ENCODE results near the gene SLC16A12.
A peak's percentile ranks its signal among the peaks of the same experiment; 100 is the strongest.
"Not testable (repeated sequence)": the region's sequence is repeated elsewhere in the genome, so short reads cannot be mapped to it uniquely, and the experiment has no call there.

SLC16A12 gene

DNA sequence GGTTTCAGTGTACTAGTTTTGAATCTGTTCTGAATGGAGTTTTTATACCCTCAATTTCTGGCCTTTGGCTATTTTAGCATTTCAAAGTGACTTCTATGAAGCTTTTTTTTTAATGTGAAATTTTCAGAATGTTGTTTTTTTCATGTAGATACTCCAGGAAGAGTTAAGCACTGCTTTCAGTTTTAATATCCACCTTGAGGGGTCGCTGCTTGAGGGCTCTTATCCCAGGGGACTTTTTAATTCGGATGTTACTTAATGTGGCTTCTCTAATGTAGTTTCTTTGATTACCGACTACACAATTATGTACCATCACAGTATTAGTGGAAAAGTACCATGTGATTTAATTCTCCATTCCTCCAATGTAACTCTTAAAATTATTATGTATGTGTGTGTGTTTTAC, 115.8 kb downstream of the SLC16A12 start:
- peak; percentile 18 for DNase-seq (ENCODE audit: low read depth, low spot score)

DNA sequence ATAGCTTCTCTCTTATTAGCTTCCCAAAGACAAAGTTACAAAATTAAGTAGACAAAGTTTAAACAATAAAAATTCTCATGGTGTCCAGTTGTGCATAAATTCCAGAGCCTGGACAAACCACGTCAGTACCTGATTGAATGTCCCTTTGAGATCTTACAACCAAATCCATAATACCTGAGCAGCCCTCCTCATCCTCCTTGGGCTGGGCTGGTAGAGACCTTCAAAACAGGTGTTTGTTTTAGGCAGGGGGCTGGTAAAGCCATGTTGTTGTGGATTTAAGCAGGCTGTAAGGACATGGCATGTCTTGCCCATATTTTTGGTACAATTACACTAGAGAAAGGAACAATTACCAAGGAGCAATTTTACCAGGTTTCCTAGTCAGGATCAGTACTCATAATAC, 118.9 kb downstream of the SLC16A12 start:
- no peak for DNase-seq (ENCODE audit: low read depth, low spot score)

DNA sequence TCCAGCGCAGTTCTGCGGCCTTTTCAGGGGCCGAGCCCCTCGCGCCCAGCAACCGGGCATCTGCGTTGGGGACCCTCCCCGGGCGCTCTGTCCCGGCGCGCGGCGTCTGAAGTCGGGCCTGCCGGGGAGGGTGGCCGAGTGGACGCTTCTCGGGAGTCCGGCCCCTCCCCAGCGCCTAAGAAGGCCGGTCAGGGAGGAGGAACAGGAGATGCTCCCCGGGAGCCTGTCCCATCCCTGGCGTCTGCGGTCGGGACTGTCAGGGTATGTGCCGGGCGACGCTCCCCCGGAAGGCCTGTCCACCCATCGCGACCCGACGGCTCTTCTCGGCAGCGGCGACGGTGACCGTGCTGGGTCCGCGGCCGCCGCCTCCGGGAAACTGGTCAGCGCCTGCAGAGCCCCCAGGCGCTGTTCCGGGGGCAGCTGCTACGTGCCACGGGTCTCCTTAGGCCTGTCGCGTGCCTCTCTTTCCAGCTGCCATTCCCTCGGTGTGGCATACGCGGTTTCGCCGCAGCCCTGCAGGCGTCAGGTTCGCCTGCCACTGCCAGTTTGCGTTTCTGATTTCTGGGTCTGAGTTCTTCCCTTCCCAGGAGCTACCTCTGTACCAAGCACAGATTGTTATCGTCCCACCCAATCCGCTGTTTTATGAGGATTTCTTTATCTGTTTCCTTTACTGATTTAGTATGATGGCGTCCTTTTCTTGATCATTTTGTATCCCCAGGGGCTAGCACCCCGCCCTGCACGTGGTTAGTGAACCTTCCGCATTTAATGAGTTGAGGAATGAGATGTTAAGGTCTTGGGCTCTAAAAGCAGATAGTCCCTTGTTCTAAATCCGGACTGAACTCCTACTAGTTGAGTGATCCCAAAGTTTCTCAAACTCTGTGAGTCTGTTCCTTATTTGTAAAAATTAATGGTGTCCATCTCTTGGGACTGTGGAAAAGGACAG, 120.2 kb downstream of the SLC16A12 start:
- peak; percentile 74 for DNase-seq (ENCODE audit: low read depth, low spot score)

DNA sequence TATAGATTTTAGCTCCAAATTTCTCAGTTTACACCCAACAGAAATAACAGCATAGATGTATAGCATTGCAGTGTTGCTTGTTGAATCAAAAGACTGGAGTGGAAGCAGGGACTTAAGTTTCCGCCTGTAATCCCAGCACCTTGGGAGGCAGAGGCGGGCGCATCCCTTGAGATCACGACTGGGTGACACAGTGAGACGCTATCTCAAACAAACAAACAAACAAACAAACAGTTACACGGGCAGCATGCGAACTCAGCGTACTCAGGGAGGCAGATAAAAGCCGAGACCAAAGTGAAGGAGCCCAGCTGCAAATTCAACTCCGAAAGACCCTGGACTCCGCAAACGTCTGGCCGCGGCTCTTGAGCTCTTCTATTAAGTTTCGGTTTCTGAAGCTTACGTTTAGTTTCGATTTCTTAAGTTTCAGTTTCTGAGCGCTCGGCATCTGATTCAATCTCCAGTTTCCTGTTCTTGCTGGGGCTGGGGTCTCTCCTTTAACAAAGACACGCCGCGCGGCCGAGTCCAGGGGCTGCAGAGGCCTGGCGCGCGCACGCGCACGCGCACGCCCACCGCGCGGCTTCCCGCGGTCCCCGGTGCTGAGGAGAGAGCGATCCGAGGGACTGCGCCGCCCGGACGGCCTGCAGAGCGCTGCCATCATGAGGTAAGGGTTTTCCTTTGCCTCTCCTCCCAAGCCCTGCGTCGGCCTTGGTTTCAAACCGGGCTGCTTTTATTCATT, 121.1 kb downstream of the SLC16A12 start, which contains the start of gene IFIT5:
Gene IFIT5, plus strand, starts transcription at position 423 of the 733 bp plus-strand sequence. Its CDS starts 231 bp downstream, at position 654.
- DNase-seq (ENCODE audit: low read depth, low spot score): peak; percentile 90

DNA sequence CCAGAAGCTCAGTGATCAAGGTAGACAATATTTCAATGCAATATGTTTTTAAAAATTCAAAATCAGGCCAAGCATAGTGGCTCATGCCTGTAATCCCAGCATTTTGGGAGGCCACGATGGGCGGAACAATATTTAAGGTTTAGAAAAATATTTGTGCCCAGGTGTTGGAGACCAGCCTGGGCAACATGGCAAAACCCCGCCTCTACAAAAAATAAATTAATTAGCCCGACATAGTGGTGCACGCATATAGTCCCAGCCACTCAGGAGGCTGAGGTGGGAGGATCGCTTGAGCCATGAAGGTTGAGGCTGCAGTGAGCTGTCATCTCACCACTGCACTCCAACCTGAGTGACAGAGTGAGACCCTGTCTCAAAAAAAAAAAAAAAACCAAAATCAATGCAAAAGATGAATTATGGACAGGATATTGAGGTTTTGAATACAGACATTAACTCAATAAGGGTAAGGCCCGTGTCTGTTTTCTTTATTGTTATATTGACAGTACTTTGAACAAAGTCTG, 121.9 kb downstream of the SLC16A12 start:
- no peak for DNase-seq (ENCODE audit: low read depth, low spot score)

DNA sequence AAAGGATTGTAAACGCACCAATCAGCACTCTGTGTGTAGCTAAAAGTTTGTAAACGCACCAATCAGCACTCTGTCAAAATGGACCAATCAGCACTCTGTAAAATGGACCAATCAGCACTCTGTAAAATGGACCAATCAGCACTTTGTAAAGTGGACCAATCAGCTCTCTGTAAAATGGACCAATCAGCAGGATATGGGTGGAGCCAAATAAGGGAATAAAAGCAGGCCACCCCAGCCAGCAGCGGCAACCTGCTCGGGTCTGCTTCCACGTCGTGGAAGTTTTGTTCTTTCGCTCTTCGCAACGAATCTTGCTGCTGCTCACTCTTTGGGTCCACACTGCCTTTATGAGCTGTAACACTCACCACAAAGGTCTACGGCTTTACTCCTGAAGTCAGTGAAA, 123.1 kb downstream of the SLC16A12 start:
- not testable (repeated sequence) for DNase-seq (ENCODE audit: low read depth, low spot score)

DNA sequence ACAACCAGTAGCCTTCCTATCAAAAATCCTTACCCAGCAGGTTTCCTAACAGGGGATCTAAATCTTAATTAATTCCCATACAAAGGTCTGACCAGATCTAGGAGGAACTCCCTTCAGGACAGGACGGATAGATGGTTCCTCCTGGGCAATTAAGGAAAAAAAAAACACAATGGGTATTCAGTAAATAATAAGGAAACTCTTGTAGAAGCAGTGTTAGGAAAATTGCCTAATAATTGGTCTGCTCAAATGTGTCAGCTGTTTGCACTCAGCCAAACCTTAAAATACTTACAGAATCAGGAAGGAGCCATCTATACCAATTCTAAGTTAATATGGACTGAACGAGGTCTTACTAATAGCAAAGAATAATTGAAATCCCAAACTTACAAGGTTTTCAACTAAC, 124.3 kb downstream of the SLC16A12 start:
- not testable (repeated sequence) for DNase-seq (ENCODE audit: low read depth, low spot score)

DNA sequence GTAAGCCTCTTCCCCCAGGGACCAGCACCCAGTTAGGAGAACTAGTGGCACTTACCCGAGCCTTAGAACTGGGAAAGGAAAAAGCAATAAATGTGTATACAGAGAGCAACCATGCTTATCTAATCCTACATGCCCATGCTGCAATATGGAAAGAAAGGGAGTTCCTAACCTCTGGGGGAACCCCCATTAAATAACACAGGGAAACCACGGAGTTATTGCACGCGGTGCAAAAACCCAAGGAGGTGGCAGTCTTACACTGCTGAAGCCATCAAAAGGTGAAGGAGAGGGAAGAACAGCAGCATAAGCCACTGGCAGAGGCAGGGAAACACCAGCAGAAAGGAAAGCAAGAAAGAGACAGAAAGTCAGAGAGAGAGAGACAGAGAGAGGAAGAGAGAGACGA, 124.8 kb downstream of the SLC16A12 start:
- DNase-seq (ENCODE audit: low read depth, low spot score): not testable (repeated sequence)

DNA sequence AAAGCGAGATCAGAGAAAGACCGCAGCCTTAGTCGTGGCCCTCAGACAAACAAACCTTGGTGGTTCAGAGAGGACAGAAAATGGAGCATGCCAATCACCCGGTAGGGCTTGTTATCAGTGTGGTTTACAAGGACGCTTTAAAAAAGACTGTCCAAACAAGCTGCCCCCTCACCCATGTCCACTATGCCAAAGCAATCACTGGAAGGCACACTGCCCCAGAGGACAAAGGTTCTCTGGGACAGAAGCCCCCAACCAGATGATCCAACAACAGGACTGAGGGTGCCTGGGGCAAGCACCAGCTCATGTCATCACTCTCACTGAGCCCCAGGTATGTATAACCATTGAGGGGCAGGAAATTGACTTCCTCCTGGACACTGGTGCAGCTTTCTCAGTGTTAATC, 126.1 kb downstream of the SLC16A12 start:
- DNase-seq (ENCODE audit: low read depth, low spot score): not testable (repeated sequence)

DNA sequence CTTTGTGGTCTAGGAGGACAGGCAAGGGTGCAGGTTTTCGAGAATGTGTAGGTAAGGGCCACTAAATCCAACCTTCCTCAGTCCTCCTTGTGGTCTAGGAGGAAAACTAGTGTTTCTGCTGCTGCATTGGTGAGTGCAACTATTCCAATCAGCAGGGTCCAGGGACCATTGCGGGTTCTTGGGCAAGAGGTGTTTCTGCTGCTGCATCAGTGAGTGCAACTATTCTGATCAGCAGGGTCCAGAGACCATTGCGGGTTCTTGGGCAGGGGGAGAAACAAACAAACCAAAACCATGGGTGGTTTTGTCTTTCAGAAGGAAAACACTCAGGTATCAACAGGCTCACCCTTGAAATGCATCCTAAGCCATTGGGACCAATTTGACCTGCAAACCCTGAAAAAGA, 127.6 kb downstream of the SLC16A12 start:
- not testable (repeated sequence) for DNase-seq (ENCODE audit: low read depth, low spot score)

DNA sequence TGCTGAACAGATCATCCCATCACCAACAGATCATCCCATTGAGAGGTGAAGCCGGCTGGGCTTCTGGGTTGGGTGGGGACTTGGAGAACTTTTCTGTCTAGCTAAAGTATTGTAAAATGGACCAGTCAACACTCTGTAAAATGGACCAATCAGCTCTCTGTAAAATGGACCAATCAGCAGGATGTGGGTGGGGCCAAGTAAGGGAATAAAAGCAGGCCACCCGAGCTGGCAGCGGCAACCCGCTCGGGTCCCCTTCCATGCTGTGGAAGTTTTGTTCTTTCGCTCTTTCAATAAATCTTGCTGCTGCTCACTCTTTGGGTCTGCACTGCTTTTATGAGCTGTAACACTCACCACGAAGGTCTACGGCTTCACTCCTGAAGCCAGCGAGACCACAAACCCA, 129.2 kb downstream of the SLC16A12 start:
- not testable (repeated sequence) for DNase-seq (ENCODE audit: low read depth, low spot score)

DNA sequence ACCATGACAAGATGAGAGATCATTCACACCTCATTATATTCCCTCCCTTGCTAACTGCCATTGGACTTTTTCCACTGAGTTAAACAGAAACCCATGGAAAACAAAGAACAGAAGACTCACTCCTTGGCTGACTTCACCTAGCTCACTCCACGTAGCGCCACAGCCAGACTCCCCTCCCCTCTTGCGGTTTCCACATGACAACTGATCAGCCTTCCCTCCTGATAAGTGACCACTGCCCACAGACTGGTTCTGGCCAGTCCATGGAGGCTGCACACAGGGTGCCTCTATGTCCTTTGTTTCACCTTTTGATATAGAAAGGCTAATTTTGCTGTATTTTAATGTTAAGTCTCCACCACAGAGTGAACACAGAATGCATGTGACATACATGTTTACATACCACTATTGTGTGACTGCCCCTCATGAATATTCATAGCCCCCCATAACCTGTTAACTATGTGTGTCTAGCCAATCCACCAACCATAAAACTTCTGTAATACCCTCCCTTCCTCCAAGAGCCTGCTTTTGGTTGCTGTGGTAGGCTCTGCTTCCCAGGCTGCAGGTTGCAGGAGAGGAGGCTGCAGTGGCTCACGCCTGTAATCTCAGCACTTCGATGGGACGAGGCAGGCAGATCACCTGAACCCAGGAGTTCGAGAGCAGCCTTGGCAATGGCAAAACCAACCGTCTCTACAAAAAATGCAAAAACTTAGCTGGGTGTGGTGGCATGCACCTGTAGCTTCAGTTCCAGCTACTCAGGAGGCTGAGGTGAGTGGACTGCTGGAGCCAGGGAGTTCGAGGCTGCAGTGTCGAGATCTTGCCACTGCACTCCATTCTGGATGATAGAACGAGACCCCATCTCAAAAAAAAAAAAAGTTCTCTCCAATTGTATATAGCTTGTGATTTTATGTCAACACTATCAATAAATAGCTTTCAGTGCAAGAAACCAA, 131.0 kb downstream of the SLC16A12 start:
- DNase-seq (ENCODE audit: low read depth, low spot score): peak; percentile 45

DNA sequence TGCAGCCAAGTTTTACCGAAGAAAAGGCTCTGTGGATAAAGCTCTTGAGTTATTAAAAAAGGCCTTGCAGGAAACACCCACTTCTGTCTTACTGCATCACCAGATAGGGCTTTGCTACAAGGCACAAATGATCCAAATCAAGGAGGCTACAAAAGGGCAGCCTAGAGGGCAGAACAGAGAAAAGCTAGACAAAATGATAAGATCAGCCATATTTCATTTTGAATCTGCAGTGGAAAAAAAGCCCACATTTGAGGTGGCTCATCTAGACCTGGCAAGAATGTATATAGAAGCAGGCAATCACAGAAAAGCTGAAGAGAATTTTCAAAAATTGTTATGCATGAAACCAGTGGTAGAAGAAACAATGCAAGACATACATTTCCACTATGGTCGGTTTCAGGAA, 132.4 kb downstream of the SLC16A12 start:
- DNase-seq (ENCODE audit: low read depth, low spot score): no peak

DNA sequence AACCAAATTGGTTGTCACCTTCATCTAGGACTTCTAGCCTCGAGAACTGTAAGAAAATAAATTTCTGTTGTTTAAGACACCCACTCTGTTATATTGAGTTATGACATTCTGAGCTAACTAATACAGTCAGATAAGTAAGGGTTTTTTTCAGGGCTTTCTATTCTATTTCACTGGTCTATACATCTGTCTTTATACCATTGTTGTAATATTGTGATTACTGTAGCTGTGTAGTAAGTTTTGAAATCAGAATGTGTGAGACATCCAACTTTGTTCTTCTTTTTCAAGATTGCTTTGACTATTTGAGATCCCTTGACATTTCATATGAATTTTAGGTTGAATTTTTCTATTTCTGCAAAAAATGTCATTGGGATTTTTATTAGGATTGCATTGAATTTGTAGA, 135.4 kb downstream of the SLC16A12 start:
- no peak for DNase-seq (ENCODE audit: low read depth, low spot score)

DNA sequence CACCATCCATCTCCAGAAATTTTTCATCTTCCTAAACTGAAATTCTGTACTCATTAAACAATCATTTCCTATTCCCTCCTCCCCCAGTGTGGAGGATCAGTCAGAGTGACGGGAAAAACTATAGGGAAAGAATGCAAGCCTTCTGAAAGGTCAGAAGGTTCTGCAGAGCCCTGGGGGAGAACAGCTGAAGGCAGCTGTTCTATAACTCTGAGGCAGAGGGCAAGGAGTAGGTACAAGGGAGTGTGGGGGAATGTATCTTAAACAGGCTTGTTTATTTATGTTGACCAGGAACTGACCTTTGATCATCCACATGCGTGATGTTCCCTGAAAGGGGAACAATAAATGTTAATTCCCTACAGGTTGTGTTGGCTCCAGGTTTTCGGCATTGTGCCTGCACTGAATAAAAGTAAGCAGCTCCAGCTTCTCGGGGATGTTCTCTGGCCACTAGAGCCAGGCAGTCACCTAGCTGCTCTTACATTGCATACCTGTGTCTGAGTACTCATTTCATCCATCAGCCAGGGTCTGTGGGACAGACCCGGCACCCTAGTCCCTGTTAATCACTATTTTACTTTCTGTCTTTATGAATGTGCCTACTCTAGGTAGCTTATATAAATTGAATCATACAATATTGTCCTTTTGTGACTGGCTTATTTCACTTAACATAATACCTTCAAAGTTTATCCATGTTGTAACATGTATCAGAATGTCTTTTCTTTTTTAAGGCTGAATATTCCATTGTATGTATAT, 137.2 kb downstream of the SLC16A12 start:
- DNase-seq (ENCODE audit: low read depth, low spot score): no peak

DNA sequence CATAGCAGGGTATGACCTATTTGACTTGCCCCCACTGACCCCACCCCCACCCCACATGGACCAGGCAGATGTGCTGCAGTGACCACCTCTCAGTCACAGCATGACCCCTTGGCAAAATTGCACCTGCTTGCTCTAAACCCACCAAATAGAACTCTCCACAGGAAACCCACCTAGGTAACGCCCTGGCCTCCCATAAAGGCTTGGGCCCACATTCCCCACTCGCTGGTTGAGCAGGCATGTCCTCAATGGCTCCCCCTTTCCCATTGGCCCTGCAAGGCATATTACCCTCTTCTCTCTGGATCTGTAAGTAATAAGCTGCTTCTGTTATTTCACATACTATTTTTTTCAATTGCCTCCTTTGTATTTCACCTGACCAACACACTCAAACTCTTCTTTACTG, 140.3 kb downstream of the SLC16A12 start:
- DNase-seq (ENCODE audit: low read depth, low spot score): no peak

DNA sequence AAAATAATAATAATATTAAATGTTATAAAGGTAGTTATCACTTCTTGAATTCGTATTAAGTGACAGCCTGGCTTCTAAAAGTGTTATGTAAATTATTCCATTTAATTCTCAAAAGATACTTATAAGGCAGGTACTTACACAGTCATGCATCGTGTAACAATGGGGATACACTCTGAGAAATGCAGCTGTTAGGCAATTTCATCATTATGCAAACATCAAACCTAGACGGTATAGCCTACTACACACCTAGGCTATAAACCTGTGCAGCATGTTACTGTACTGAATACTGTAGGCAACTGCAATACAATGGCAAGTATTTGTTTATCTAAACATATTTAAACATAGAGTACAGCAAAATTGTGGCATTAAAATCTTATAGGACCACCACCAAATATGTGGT, 141.5 kb downstream of the SLC16A12 start:
- no peak for DNase-seq (ENCODE audit: low read depth, low spot score)

DNA sequence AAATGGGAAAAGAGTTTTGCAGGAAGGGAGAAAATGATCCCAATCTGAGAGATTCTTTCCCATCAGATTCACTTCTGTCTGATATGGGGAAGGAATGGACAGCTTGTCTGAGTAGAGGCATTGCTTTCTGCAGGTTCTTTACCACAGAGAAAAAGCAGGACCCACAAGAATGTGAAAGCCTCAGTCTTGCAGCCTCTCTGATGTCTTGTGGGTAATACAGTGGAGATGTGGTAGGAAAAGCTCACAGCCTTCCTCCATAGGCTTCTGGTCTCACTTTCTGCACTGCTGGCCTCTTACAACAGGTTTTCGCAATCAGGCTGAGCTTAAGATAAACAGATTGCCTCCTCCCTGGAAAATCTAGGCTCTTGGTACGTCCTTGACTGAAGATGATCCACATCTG, 142.4 kb downstream of the SLC16A12 start:
- peak; percentile 73 for DNase-seq (ENCODE audit: low read depth, low spot score)

DNA sequence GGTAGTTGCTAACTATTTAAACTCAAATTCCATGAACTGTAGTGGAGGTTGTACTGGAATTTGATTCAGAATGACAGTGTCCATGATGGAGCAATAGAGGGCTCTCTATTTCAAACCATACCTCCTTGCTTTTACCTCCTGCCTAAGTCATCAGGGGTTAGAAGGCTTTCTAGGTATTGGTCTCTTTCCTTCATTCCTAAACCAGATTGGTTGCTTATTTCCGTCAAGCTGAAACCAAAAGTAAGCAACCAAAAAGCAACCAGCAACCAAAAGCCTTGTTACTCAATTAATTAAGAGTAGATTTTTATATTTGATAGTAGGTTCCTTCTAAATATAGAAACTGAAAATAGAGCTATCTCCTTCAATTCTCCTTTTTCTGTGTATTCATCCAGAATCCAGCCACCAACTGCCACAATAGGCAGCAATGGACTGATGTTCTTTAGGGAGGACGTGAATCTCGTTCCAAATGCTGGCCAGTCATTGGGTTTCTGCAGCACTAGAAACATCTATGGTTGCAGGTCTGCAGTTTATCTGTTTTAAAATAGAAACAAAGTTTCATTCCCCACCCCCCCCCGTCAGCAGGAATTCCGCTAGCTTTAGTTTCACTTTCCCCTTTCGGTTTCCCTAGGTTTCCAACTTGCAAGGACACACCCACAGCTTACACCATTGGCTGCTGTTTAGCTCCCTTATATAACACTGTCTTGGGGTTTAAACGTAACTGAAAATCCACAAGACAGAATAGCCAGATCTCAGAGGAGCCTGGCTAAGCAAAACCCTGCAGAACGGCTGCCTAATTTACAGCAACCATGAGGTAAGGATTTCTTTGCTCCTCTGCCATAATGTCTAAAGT, 143.3 kb downstream of the SLC16A12 start, which contains the start of gene IFIT1:
Gene IFIT1, plus strand, starts transcription at position 717 of the 850 bp plus-strand sequence. Its CDS starts 90 bp downstream, at position 807.
- peak; percentile 86 for DNase-seq (ENCODE audit: low read depth, low spot score)

Data from astrocyte of the hippocampus (primary cell).